Osteoblast (primary cell): ENCODE results near the gene NDE1. TPM values are rescaled to one million over a fixed set of nuclear protein-coding genes. Genes with fewer than 3 reads are reported as not detected.
"Not testable (repeated sequence)": the region's sequence is repeated elsewhere in the genome, so short reads cannot be mapped to it uniquely, and the experiment has no call there.

Experiments used
- DNase-seq: peaks from one replicate; pipeline ENCODE4 v3.0.0; 2011; ENCODE audit warnings: low spot score, mixed read lengths; ENCODE audit not compliant: insufficient read length; ENCODE audit errors: missing footprints
- H2AFZ ChIP-seq: 2 replicates; pipeline ENCODE4 v1.6.0; 2011; ENCODE audit warnings: mild to moderate bottlenecking, low read length
- H3K27ac ChIP-seq: 2 replicates; pipeline ENCODE4 v1.5.1; 2011; ENCODE audit warnings: mild to moderate bottlenecking, low read depth, low read length, moderate library complexity
- H3K27me3 ChIP-seq: 2 replicates; pipeline ENCODE4 v1.6.0; 2012; ENCODE audit warnings: mild to moderate bottlenecking, control low read depth, inconsistent platforms, low read length, moderate library complexity; ENCODE audit not compliant: insufficient read depth
- H3K36me3 ChIP-seq: 2 replicates; pipeline ENCODE4 v1.5.1; 2011; ENCODE audit warnings: mild to moderate bottlenecking, low read length, control low read depth, moderate library complexity; ENCODE audit not compliant: insufficient read depth
- H3K4me1 ChIP-seq: 2 replicates; pipeline ENCODE4 v1.5.1; 2011; ENCODE audit warnings: mild to moderate bottlenecking, low read length, control low read depth, moderate library complexity; ENCODE audit not compliant: insufficient read depth
- H3K4me2 ChIP-seq: 2 replicates; pipeline ENCODE4 v1.6.0; 2011; ENCODE audit warnings: mild to moderate bottlenecking, low read length; ENCODE audit not compliant: insufficient read depth
- H3K4me3 ChIP-seq: fragments of 200-600 bp; sonication (generic); 3 replicates; pipeline ENCODE4 v1.5.1; 2012; ENCODE audit warnings: mild to moderate bottlenecking, low read length, inconsistent platforms; ENCODE audit not compliant: insufficient read depth
- H3K79me2 ChIP-seq: 2 replicates; pipeline ENCODE4 v1.6.0; 2012; ENCODE audit warnings: mild to moderate bottlenecking, low read length, control low read depth, inconsistent platforms; ENCODE audit not compliant: insufficient read depth
- H3K9me3 ChIP-seq: 2 replicates; pipeline ENCODE4 v1.5.1; 2011; ENCODE audit warnings: low read depth, low read length, control low read depth
- H4K20me1 ChIP-seq: 2 replicates; pipeline ENCODE4 v1.6.0; 2012; ENCODE audit warnings: mild to moderate bottlenecking, low read length, control low read depth; ENCODE audit not compliant: insufficient read depth
- CTCF ChIP-seq: IDR thresholded peaks from 2 replicates; pipeline ENCODE4 v1.5.1; 2011; ENCODE audit warnings: mild to moderate bottlenecking, low read depth, low read length, moderate library complexity; ENCODE audit errors: extremely low read depth
- total RNA-seq: library from RNA; depleted of rRNA; stranded (reverse); fragments of >200 nt; gene quantifications from 2 replicates; pipeline ENCODE4 v1.2.3, GENCODE V29; 2012

Gene NDE1
- total RNA-seq, 1 donor: 31.5 TPM

GRCh38 chr16:15604460-15605440 is 45.3 kb upstream of the NDE1 start:
- H2AFZ ChIP-seq: no peak overlapping the region
- no peaks in the 10 kb centered on the region for H3K79me2 ChIP-seq
- peak overlapping the region; percentile 52 for H3K4me2 ChIP-seq
- H3K4me3 ChIP-seq: no peak overlapping the region
- no peak for TF ChIP-seq CTCF
- H3K27ac ChIP-seq: peak overlapping the region; percentile 42
- peaks cover 9% of the 10 kb centered on the region for H4K20me1 ChIP-seq
- DNase-seq: no peak
- peaks cover 30% of the 10 kb centered on the region for H3K4me1 ChIP-seq
- H3K27me3 ChIP-seq: no peaks in the 10 kb centered on the region
- no peaks in the 10 kb centered on the region for H3K9me3 ChIP-seq
- H3K36me3 ChIP-seq: peaks cover 51% of the 10 kb centered on the region

GRCh38 chr16:15605839-15606517 is 44.1 kb upstream of the NDE1 start:
- no peak overlapping the region for H3K4me3 ChIP-seq
- H3K36me3 ChIP-seq: peaks cover 47% of the 10 kb centered on the region

GRCh38 chr16:15606518-15607220 is 43.4 kb upstream of the NDE1 start:
- Histone ChIP-seq H3K4me2 (no peak overlapping the region), H3K79me2 (no peaks in the 10 kb centered on the region), H3K4me3 (no peak overlapping the region), H4K20me1 (peaks cover 9% of the 10 kb centered on the region), H2AFZ (no peak overlapping the region), H3K27me3 (no peaks in the 10 kb centered on the region), H3K9me3 (no peaks in the 10 kb centered on the region), H3K27ac (no peak overlapping the region), H3K36me3 (peaks cover 44% of the 10 kb centered on the region), H3K4me1 (peaks cover 46% of the 10 kb centered on the region)
- DNase-seq: no peak
- no peak for TF ChIP-seq CTCF

More at GRCh38 chr16:15605839-15606517, 44.1 kb upstream of the NDE1 start:
- no peak for TF ChIP-seq CTCF
- Histone ChIP-seq H3K79me2 (no peaks in the 10 kb centered on the region), H3K9me3 (no peaks in the 10 kb centered on the region), H2AFZ (no peak overlapping the region), H3K4me2 (no peak overlapping the region), H3K4me1 (peaks cover 40% of the 10 kb centered on the region), H3K27ac (no peak overlapping the region), H3K27me3 (no peaks in the 10 kb centered on the region), H4K20me1 (peaks cover 9% of the 10 kb centered on the region)
- no peak for DNase-seq

- not testable (repeated sequence) for H3K27me3 ChIP-seq, H4K20me1 ChIP-seq, DNase-seq, H3K4me2 ChIP-seq, H3K4me3 ChIP-seq, H3K79me2 ChIP-seq, H3K9me3 ChIP-seq, H2AFZ ChIP-seq
- peak overlapping the region; percentile 62 for H3K27ac ChIP-seq
- peaks cover 47% of the 10 kb centered on the region for H3K4me1 ChIP-seq
- peaks cover 43% of the 10 kb centered on the region for H3K36me3 ChIP-seq
Measured at GRCh38 chr16:15607221-15607699, 42.8 kb upstream of the NDE1 start.
